ENCODE results near the gene PERM1. TPM values are rescaled to one million over a fixed set of nuclear protein-coding genes. Genes with fewer than 3 reads are reported as not detected.

PERM1 gene
- total RNA-seq, 1 experiment from 2014 or later: 0.11 TPM

DNA sequence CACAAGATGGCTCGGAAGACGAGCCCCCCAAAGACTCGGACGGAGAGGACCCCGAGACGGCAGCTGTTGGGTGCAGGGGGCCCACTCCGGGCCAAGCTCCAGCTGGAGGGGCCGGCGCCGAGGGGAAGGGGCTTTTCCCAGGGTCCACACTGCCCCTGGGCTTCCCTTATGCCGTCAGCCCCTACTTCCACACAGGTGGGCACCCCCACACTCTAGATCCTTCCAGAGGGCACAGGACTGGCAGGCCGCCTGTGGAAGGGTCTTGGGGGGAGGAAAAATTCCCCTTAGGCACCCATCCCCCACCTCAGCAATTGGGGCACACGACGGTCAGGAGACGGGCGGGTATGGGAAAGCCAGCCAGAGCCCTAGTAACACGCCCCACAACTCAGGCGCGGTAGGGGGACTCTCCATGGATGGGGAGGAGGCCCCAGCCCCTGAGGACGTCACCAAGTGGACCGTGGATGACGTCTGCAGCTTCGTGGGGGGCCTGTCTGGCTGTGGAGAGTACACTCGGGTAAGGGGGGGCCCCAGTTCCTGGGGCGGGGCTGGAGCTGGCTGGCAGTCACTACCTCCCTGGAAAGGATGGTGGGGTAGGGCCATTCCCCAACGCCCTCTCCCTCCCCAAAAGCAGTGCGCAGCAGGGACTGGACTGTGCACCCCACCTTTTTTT, 38.9 kb downstream of the PERM1 start:
- DNase-seq (ENCODE audit: low read depth in 1 of 2, low spot score in 2 of 2): peak; percentile 96 to 99
- Histone ChIP-seq H3K36me3 (peaks cover 87% of the 10 kb centered on the region), H3K27ac (peak overlapping the region; percentile 89), H3K4me1 (replicated peaks) (peaks cover 64% of the 10 kb centered on the region), H3K9me3 (replicated peaks) (peaks cover 10% of the 10 kb centered on the region), H3K4me3 (peak overlapping the region; percentile 63), H3K27me3 (replicated peaks) (no peaks in the 10 kb centered on the region)

DNA sequence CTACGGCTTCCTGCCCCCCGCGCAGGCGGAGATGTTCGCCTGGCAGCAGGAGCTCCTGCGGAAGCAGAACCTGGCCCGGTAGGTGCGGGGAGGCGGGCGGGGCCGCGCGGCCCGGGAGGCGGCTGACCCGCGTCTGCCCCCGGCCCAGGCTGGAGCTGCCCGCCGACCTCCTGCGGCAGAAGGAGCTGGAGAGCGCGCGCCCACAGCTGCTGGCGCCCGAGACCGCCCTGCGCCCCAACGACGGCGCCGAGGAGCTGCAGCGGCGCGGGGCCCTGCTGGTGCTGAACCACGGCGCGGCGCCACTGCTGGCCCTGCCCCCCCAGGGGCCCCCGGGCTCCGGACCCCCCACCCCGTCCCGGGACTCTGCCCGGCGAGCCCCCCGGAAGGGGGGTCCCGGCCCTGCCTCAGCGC, 39.5 kb downstream of the PERM1 start:
- peaks cover 70% of the 10 kb centered on the region for H3K4me1 ChIP-seq (replicated peaks)
- peaks cover 85% of the 10 kb centered on the region for H3K36me3 ChIP-seq
- peaks cover 10% of the 10 kb centered on the region for H3K9me3 ChIP-seq (replicated peaks)
- DNase-seq (ENCODE audit: low read depth in 1 of 2, low spot score in 2 of 2): peak in 1 of 2 experiments; percentile 73
- peak overlapping the region; percentile 89 for H3K27ac ChIP-seq
- H3K27me3 ChIP-seq (replicated peaks): no peaks in the 10 kb centered on the region
- peak overlapping the region; percentile 63 for H3K4me3 ChIP-seq

GRCh38 chr1:941588-942383, 40.1 kb downstream of the PERM1 start:
- Histone ChIP-seq H3K9me3 (replicated peaks) (peaks cover 10% of the 10 kb centered on the region), H3K36me3 (peaks cover 82% of the 10 kb centered on the region), H3K27ac (peak overlapping the region; percentile 89), H3K4me3 (peak overlapping the region; percentile 63), H3K4me1 (replicated peaks) (peaks cover 73% of the 10 kb centered on the region), H3K27me3 (replicated peaks) (no peaks in the 10 kb centered on the region)
- peak; percentile 98 to 99 for DNase-seq (ENCODE audit: low read depth in 1 of 2, low spot score in 2 of 2)

DNA sequence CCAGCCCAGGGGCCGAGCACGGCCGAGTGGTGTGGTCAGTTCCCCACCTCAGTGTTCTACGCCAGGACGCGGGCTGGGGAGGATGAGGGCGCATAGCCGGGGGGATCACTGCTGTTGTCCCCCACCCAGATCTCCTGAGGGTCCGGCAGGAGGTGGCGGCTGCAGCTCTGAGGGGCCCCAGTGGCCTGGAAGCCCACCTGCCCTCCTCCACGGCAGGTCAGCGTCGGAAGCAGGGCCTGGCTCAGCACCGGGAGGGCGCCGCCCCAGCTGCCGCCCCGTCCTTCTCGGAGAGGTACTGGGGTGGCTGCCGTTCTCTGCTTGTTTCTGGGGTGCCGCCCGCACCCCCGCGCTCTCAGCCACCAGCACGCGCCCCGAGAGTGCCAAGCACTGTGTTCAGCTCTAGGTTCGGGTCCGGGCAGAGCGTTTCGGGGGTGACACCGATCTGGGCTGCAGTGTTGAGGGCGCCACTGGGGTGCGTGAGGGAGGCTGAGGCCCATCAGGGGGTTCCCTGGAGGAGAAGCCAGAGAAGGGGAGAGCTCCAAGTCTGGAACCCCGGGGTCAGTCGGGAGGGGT, 40.8 kb downstream of the PERM1 start:
- Histone ChIP-seq H3K27ac (peak overlapping the region; percentile 69), H3K4me3 (peak overlapping the region; percentile 63), H3K36me3 (peaks cover 79% of the 10 kb centered on the region), H3K4me1 (replicated peaks) (peaks cover 78% of the 10 kb centered on the region), H3K9me3 (replicated peaks) (peaks cover 10% of the 10 kb centered on the region), H3K27me3 (replicated peaks) (no peaks in the 10 kb centered on the region)
- no peak for DNase-seq (ENCODE audit: low read depth in 1 of 2, low spot score in 2 of 2)

DNA sequence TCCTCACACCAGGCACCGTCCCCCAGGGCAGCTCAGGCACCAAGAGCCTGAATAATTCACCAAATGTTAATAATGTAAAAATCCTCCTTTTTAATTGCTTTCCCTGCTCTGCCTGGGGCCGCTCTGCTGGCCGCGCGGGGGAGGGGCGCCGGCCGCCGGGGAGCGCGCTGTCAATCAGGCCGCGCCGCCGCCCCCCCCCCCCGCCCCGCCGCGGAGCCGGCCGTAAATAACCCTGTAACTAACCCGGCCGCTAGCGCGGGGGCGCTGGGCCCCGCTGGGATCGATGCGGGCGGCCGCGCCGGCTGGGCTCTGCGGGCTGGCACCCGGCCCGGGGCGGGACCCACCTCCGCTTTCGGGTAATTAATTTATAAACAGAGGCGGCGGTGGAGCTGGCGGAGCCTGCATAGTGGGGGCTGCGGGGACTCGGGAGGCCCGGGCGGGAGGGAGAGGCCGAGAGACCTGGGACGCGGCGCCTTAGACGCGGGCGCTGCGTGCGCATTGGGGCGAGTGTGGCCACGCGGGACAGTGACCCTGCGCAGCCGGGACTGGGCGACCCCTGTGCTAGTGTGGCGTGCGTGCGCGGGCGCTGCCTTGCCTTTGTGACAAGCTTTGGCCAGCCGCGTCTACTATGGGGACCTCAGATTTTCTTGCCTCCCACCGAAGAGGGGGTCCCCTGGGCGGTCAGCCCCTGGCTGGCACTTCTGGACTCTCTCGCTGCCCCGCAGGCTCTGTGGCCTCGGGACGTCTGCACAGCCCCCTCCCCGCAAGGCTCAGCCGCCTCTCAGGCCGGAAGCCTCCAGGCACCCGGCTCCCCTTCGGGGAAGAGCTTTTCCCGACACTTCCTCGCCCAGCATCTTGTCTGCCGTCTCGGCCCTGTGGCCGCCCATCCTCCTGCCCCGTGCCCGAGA, 41.5 kb downstream of the PERM1 start:
- Histone ChIP-seq H3K4me3 (peak overlapping the region; percentile 63), H3K4me1 (replicated peaks) (peaks cover 85% of the 10 kb centered on the region), H3K27ac (peak overlapping the region; percentile 69), H3K36me3 (peaks cover 72% of the 10 kb centered on the region), H3K9me3 (replicated peaks) (peaks cover 10% of the 10 kb centered on the region), H3K27me3 (replicated peaks) (no peaks in the 10 kb centered on the region)
- DNase-seq (ENCODE audit: low read depth in 1 of 2, low spot score in 2 of 2): peak; percentile 92 to 96

DNA sequence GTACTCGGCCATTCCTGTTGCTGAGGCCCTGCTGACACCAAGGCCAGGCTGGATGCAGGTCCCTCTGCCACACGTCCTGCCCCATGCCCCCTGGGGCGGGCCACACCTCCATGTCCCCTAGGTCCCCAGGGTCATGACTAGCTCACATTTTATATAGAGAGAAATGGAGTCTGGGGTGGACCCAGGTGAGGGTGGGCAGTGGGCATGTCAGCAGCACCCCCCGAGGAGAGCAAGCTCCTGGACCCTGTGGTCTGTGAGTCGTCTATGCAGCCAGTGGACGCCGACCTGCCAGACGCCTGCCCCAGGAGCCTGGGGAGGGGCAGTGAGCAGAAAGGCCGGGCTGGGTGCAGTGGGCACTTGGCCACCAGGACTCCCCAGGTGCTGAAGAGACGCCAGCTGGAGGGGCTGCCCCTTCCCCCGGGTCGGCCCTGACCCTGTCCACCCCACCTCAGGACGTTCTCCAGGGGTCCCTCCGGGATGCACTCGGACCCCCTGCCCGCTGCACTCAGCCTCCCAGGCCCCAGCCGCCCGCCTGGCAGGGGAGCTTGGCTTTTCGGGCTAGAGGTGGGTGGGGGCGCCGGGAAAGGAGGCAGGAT, 42.3 kb downstream of the PERM1 start:
- Histone ChIP-seq H3K9me3 (replicated peaks) (peaks cover 10% of the 10 kb centered on the region), H3K4me1 (replicated peaks) (peaks cover 85% of the 10 kb centered on the region), H3K4me3 (peak overlapping the region; percentile 63), H3K27ac (peak overlapping the region; percentile 32), H3K36me3 (peaks cover 65% of the 10 kb centered on the region), H3K27me3 (replicated peaks) (no peaks in the 10 kb centered on the region)
- DNase-seq (ENCODE audit: low read depth in 1 of 2, low spot score in 2 of 2): peak in 1 of 2 experiments; percentile 67

DNA sequence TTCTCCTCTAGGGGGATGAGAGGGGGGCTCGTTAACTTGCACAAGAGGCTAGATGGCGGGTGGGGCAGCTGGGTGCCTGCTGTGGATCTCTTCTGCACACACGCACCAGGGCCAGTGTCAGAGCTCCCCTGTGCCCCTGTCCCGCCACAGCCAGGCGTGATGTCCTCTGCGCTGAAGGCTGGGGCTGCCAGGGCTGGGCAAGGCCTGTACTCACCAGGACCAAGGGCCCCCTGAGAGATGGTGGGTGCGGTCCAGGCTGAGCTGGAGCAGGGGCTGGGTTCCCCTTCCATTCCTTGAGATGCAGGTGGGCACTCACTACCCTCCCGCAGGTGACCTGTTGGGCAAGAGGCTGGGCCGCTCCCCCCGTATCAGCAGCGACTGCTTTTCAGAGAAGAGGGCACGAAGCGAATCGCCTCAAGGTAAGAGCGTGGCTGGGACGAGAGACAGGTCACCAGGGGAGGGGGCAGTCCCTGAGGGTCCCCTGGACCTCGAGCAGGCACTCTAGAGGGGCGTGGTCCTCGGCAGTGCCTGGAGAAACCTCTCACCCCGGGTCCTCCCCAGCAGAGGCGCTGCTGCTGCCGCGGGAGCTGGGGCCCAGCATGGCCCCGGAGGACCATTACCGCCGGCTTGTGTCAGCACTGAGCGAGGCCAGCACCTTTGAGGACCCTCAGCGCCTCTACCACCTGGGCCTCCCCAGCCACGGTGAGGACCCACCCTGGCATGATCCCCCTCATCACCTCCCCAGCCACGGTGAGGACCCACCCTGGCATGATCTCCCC, 43.0 kb downstream of the PERM1 start:
- no peak for DNase-seq (ENCODE audit: low read depth in 1 of 2, low spot score in 2 of 2)
- Histone ChIP-seq H3K36me3 (peaks cover 57% of the 10 kb centered on the region), H3K27ac (peak overlapping the region; percentile 32), H3K4me1 (replicated peaks) (peaks cover 78% of the 10 kb centered on the region), H3K27me3 (replicated peaks) (no peaks in the 10 kb centered on the region), H3K9me3 (replicated peaks) (peaks cover 9% of the 10 kb centered on the region), H3K4me3 (peak overlapping the region; percentile 63)

GRCh38 chr1:938088-938683, 43.7 kb downstream of the PERM1 start:
- DNase-seq (ENCODE audit: low read depth in 1 of 2, low spot score in 2 of 2): peak; percentile 96 to 98
- Histone ChIP-seq H3K27ac (peak overlapping the region; percentile 25; the same call in 1 of the 2 replicates), H3K4me3 (peak overlapping the region; percentile 63)

DNA sequence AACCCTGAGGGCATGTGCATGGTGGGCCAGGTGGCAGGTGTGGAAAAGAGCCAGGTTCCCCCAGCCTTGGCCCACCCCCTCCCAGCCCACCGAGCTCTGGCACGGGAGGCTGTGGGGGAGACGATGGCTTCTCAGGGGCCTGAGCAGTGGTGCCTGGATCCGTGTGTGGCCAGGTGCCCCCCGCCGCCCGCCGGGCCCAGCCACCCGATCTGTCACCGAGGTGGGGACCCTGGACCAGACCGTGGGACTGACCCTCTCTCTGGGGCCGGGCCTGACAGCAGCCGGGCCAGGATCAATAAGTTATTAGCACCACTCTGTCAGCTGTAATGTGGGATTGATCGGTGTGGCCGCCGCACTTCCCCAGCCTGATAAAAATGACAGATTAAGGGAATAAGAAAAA, 44.4 kb downstream of the PERM1 start:
- DNase-seq (ENCODE audit: low read depth in 1 of 2, low spot score in 2 of 2): no peak
- H3K36me3 ChIP-seq: peaks cover 49% of the 10 kb centered on the region
- H3K27me3 ChIP-seq (replicated peaks): no peaks in the 10 kb centered on the region
- H3K4me3 ChIP-seq: no peak overlapping the region; the same call in 1 of the 2 replicates
- H3K9me3 ChIP-seq (replicated peaks): peaks cover 5% of the 10 kb centered on the region
- peak overlapping the region; percentile 25; the same call in 1 of the 2 replicates for H3K27ac ChIP-seq
- peaks cover 64% of the 10 kb centered on the region for H3K4me1 ChIP-seq (replicated peaks)

More at GRCh38 chr1:938088-938683, 43.7 kb downstream of the PERM1 start:
- Histone ChIP-seq H3K4me1 (replicated peaks) (peaks cover 70% of the 10 kb centered on the region), H3K36me3 (peaks cover 52% of the 10 kb centered on the region), H3K9me3 (replicated peaks) (peaks cover 7% of the 10 kb centered on the region), H3K27me3 (replicated peaks) (no peaks in the 10 kb centered on the region)

- no peak for DNase-seq (ENCODE audit: low read depth in 1 of 2, low spot score in 2 of 2)
- Histone ChIP-seq H3K4me1 (replicated peaks) (peaks cover 58% of the 10 kb centered on the region), H3K4me3 (no peak overlapping the region), H3K27ac (no peak overlapping the region), H3K27me3 (replicated peaks) (no peaks in the 10 kb centered on the region), H3K9me3 (replicated peaks) (peaks cover 5% of the 10 kb centered on the region), H3K36me3 (peaks cover 47% of the 10 kb centered on the region)
Observed at GRCh38 chr1:936348-937264, 45.3 kb downstream of the PERM1 start.

DNA sequence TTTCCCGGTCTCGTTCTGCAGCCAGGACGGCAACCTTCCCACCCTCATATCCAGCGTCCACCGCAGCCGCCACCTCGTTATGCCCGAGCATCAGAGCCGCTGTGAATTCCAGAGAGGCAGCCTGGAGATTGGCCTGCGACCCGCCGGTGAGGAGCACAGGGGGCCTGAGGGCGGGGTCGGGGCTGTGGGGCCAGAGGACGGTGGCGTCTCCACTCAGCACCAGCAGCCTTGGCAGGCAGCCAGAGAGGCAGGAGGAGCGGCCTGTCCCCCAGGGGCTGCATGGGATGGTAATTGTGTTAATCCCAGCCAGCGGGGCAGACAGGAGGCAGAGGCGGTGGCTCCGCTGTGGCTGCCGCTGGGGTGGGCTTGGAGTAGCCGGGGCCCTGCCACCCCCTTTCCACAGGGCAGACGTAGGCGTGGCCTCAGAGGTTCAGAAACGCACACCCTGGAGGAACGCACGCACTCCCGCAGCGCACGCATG, 46.1 kb downstream of the PERM1 start:
- Histone ChIP-seq H3K36me3 (peaks cover 46% of the 10 kb centered on the region), H3K4me3 (no peak overlapping the region), H3K27ac (no peak overlapping the region), H3K27me3 (replicated peaks) (no peaks in the 10 kb centered on the region), H3K4me1 (replicated peaks) (peaks cover 52% of the 10 kb centered on the region), H3K9me3 (replicated peaks) (peaks cover 4% of the 10 kb centered on the region)
- DNase-seq (ENCODE audit: low read depth in 1 of 2, low spot score in 2 of 2): peak; percentile 77 to 93

Data from SJSA1 (cell line).